DOHH2 (cell line): ENCODE data around the gene GALNT13.

Source experiments
- H3F3A ChIP-seq: fragments of 200-600 bp; sonication (generic), shearing (Covaris generic); 2 replicates; pipeline ENCODE4 v1.6.0; 2016; ENCODE audit warnings: antibody characterized with exemption, mild to moderate bottlenecking; ENCODE audit not compliant: control insufficient read depth, insufficient read depth
- H3K27ac ChIP-seq: fragments of 200-600 bp; sonication (generic); 2 replicates; pipeline ENCODE4 v1.5.1; 2014; ENCODE audit warnings: low read depth, mild to moderate bottlenecking, low read length, moderate library complexity
- H3K27me3 ChIP-seq: fragments of 200-600 bp; sonication (generic); 2 replicates; pipeline ENCODE4 v1.6.1; 2014; ENCODE audit warnings: mild to moderate bottlenecking, low read length, mixed read lengths; ENCODE audit not compliant: control insufficient read depth
- H3K36me3 ChIP-seq: fragments of 200-600 bp; sonication (generic); 2 replicates; pipeline ENCODE4 v1.6.1; 2014; ENCODE audit warnings: mild to moderate bottlenecking, low read length, moderate library complexity, mixed read lengths; ENCODE audit not compliant: control insufficient read depth
- H3K4me1 ChIP-seq: fragments of 200-600 bp; sonication (generic); 2 replicates; pipeline ENCODE4 v1.6.1; 2014; ENCODE audit warnings: mild to moderate bottlenecking, low read length, mixed read lengths; ENCODE audit not compliant: control insufficient read depth
- H3K4me2 ChIP-seq: fragments of 200-600 bp; sonication (generic); 2 replicates; pipeline ENCODE4 v1.6.0; 2014; ENCODE audit warnings: mild to moderate bottlenecking, low read length, moderate library complexity
- H3K4me3 ChIP-seq: fragments of 200-600 bp; sonication (generic); 2 replicates; pipeline ENCODE4 v1.5.1; 2014; ENCODE audit warnings: mild to moderate bottlenecking, low read length, mixed read lengths
- H3K79me2 ChIP-seq: fragments of 200-600 bp; sonication (generic); 2 replicates; pipeline ENCODE4 v1.6.1; 2014; ENCODE audit warnings: mild to moderate bottlenecking, low read length, mixed read lengths; ENCODE audit not compliant: control insufficient read depth
- H3K9me2 ChIP-seq: fragments of 200-600 bp; sonication (generic); replicated peaks from 2 replicates; pipeline ENCODE4 v1.6.1; 2014; ENCODE audit warnings: mild to moderate bottlenecking, low read length, mixed read lengths; ENCODE audit not compliant: control insufficient read depth
- H3K9me3 ChIP-seq: fragments of 200-600 bp; sonication (generic); 2 replicates; pipeline ENCODE4 v1.6.1; 2014; ENCODE audit warnings: antibody characterized with exemption, low read length, mixed read lengths; ENCODE audit not compliant: control insufficient read depth, insufficient read depth
- H4K20me1 ChIP-seq: fragments of 200-600 bp; sonication (generic); 2 replicates; pipeline ENCODE4 v1.6.0; 2014; ENCODE audit warnings: low read depth, mild to moderate bottlenecking, antibody characterized with exemption, low read length, moderate library complexity; ENCODE audit not compliant: control insufficient read depth, insufficient read depth
- EZH2phosphoT487 ChIP-seq: fragments of 200-600 bp; sonication (generic); IDR thresholded peaks from 2 replicates; pipeline ENCODE4 v1.6.1; 2017; ENCODE audit warnings: borderline replicate concordance, mild to moderate bottlenecking, antibody characterized with exemption, low read length, moderate library complexity, mixed read lengths
- TF ChIP-seq, protein P1 (sequence below): fragments of 200-600 bp; sonication (generic); IDR thresholded peaks from one replicate; pipeline ENCODE4 v1.5.1; 2014; ENCODE audit warnings: antibody characterized with exemption, mild to moderate bottlenecking, low read depth, low read length; ENCODE audit not compliant: poor library complexity, severe bottlenecking

Gene GALNT13

GRCh38 chr2:154338352-154338967 is 466.7 kb downstream of the GALNT13 start:
- H3K4me2 ChIP-seq, result no peak overlapping the region
- H3K4me3 ChIP-seq, result no peak overlapping the region

DNA sequence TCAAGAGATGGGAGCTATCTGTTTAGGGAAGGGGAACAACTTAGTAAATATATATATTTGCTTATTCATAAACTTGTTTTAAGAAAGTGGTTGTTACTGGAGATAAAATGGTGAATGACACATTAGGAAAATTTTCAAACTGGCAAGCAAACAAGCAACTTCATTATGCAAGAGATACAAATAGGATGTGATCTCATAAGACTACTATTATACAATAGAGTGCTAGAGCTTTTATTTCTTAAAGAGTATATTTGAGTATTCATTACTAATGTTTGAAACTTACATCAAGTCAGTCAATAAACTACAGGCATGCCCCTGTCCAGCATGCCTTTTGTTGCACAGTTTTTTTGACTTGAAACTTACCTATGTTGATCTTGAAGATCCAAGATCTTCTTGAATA is 471.6 kb downstream of the GALNT13 start:
- Histone ChIP-seq H3K9me2 (no peaks in the 10 kb centered on the region), H3K4me3 (no peak overlapping the region), H4K20me1 (no peaks in the 10 kb centered on the region), H3K27ac (no peak overlapping the region), H3K27me3 (no peaks in the 10 kb centered on the region), H3K9me3 (no peaks in the 10 kb centered on the region), H3F3A (no peaks in the 10 kb centered on the region), H3K36me3 (no peaks in the 10 kb centered on the region), H3K4me2 (no peak overlapping the region), H3K4me1 (no peaks in the 10 kb centered on the region), H3K79me2 (no peaks in the 10 kb centered on the region)
- TF ChIP-seq EZH2phosphoT487, result no peak
- TF ChIP-seq, protein P1, sequence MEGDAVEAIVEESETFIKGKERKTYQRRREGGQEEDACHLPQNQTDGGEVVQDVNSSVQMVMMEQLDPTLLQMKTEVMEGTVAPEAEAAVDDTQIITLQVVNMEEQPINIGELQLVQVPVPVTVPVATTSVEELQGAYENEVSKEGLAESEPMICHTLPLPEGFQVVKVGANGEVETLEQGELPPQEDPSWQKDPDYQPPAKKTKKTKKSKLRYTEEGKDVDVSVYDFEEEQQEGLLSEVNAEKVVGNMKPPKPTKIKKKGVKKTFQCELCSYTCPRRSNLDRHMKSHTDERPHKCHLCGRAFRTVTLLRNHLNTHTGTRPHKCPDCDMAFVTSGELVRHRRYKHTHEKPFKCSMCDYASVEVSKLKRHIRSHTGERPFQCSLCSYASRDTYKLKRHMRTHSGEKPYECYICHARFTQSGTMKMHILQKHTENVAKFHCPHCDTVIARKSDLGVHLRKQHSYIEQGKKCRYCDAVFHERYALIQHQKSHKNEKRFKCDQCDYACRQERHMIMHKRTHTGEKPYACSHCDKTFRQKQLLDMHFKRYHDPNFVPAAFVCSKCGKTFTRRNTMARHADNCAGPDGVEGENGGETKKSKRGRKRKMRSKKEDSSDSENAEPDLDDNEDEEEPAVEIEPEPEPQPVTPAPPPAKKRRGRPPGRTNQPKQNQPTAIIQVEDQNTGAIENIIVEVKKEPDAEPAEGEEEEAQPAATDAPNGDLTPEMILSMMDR, result no peak

More at GRCh38 chr2:154338352-154338967, 466.7 kb downstream of the GALNT13 start:
- Histone ChIP-seq H3K27me3 (no peaks in the 10 kb centered on the region), H3K27ac (no peak overlapping the region), H3K36me3 (no peaks in the 10 kb centered on the region), H3F3A (no peaks in the 10 kb centered on the region), H3K4me1 (no peaks in the 10 kb centered on the region), H3K9me2 (no peaks in the 10 kb centered on the region), H3K9me3 (no peaks in the 10 kb centered on the region), H3K79me2 (no peaks in the 10 kb centered on the region), H4K20me1 (no peaks in the 10 kb centered on the region)
- no peak for TF ChIP-seq EZH2phosphoT487
- TF ChIP-seq, protein P1, result no peak

- H3K36me3 ChIP-seq, result no peaks in the 10 kb centered on the region
- TF ChIP-seq EZH2phosphoT487, result no peak
- TF ChIP-seq, protein P1, result no peak
- no peaks in the 10 kb centered on the region for H3K9me2 ChIP-seq
- no peaks in the 10 kb centered on the region for H3K27me3 ChIP-seq
- no peaks in the 10 kb centered on the region for H3K4me1 ChIP-seq
- no peaks in the 10 kb centered on the region for H3F3A ChIP-seq
- H3K4me2 ChIP-seq, result no peak overlapping the region
- H3K79me2 ChIP-seq, result no peaks in the 10 kb centered on the region
- no peaks in the 10 kb centered on the region for H4K20me1 ChIP-seq
- H3K9me3 ChIP-seq, result no peaks in the 10 kb centered on the region; the same call in 1 of the 2 replicates
- H3K27ac ChIP-seq, result no peak overlapping the region
- H3K4me3 ChIP-seq, result no peak overlapping the region
These were observed 479.2 kb downstream of the GALNT13 start for GRCh38 chr2:154350911-154351310.
